K562 (cell line): ENCODE data around the gene FUT8. TPM values are rescaled to one million over a fixed set of nuclear protein-coding genes. Genes with fewer than 3 reads are reported as not detected.

Source experiments
- ATAC-seq: fragments of 200-7000 bp; cut with Tn5 transposase; 3 replicates; pipeline ENCODE4 v1.9.1; 2020; ENCODE audit warnings: moderate library complexity
- BruUV-seq: library from RNA; stranded (reverse); fragments of 400-500 nt; replicated peaks from 2 replicates; lab custom pipeline; 2021; lab: Mats Ljungman, UMichigan
- CTCF ChIA-PET: fragments of 300-600 bp; formaldehyde crosslinking; extraction: SDS; loops from one replicate; lab custom pipeline; 2021; ENCODE audit warnings: low intra/inter-chr PET ratio; lab: Yijun Ruan, JAX
- POLR2A ChIA-PET: fragments of 300-600, 350-650 bp; sonication (Branson Sonifier 250); formaldehyde crosslinking; extraction: SDS; loops from one replicate; lab custom pipeline; 2021; ENCODE audit warnings: antibody characterized with exemption, inconsistent platforms; lab: Yijun Ruan, JAX
- DNase-seq, 4 experiments: peaks; one replicate each; pipeline versions ENCODE4 v3.0.0 to v3.0.0-alpha.2; 2011 to 2018; ENCODE audit warnings: low spot score in 3 of 4, mixed read lengths in 3 of 4; ENCODE audit errors: extremely low read depth in 1 of 4
- FAIRE-seq: peaks from 2 replicates; lab custom pipeline; 2011; peaks lifted over from hg19 to GRCh38; lab: Jason Lieb, UNC
- H2AFZ ChIP-seq: 2 replicates; pipeline ENCODE4 v1.6.0; 2011; ENCODE audit warnings: low read depth, low read length, control low read depth, inconsistent platforms
- H3K27ac ChIP-seq: fragments of 200-600 bp; 3 replicates; pipeline ENCODE4 v1.8.0; 2011; ENCODE audit warnings: low read depth, mild to moderate bottlenecking, control low read depth, inconsistent platforms, low read length, moderate library complexity, mixed read lengths; ENCODE audit errors: extremely low read depth
- H3K27me3 ChIP-seq, 2 experiments: fragments of 300-600 bp in 1 of 2; 2 replicates in 1 of 2; 3 replicates in 1 of 2; pipeline versions ENCODE4 v1.6.0 to v1.8.0; 2011; ENCODE audit warnings: inconsistent platforms in 2 of 2, low read length in 2 of 2, mild to moderate bottlenecking in 1 of 2, mixed read lengths in 1 of 2, moderate library complexity in 1 of 2; ENCODE audit not compliant: control insufficient read depth in 2 of 2, insufficient read depth in 2 of 2
- H3K36me3 ChIP-seq: fragments of 300-600 bp; 3 replicates; pipeline ENCODE4 v1.8.0; 2011; ENCODE audit warnings: mild to moderate bottlenecking, low read length, inconsistent platforms; ENCODE audit not compliant: control insufficient read depth, insufficient read depth
- H3K4me1 ChIP-seq, 2 experiments: fragments of 200-600 bp in 1 of 2; replicated peaks in 1 of 2; 2 replicates in 1 of 2; 3 replicates in 1 of 2; pipeline versions ENCODE4 v1.5.1 to v1.8.0; 2011; ENCODE audit warnings: inconsistent platforms in 2 of 2, low read length in 2 of 2, mild to moderate bottlenecking in 1 of 2, mixed read lengths in 1 of 2, moderate library complexity in 1 of 2; ENCODE audit not compliant: control insufficient read depth in 2 of 2, insufficient read depth in 2 of 2
- H3K4me2 ChIP-seq: 2 replicates; pipeline ENCODE4 v1.6.1; 2011; ENCODE audit warnings: low read length, control low read depth, inconsistent platforms, mixed read lengths; ENCODE audit not compliant: insufficient read depth
- H3K4me3 ChIP-seq: fragments of 200-600 bp; sonication (generic), shearing (Covaris generic); 2 replicates; pipeline ENCODE4 v1.5.1; 2016; ENCODE audit warnings: control low read depth, inconsistent platforms
- H3K79me2 ChIP-seq: fragments of 200-600 bp; 3 replicates; pipeline ENCODE4 v1.8.0; 2011; ENCODE audit warnings: low read length, inconsistent platforms; ENCODE audit not compliant: control insufficient read depth, insufficient read depth
- H3K9ac ChIP-seq, 2 experiments: 2 replicates each; pipeline versions ENCODE4 v1.6.0 to v1.6.1; 2011; ENCODE audit warnings: low read depth in 2 of 2, low read length in 2 of 2, control low read depth in 1 of 2, inconsistent platforms in 1 of 2, mild to moderate bottlenecking in 1 of 2, mixed read lengths in 1 of 2; ENCODE audit not compliant: insufficient read depth in 1 of 2
- H3K9me1 ChIP-seq: one replicate; pipeline ENCODE4 v1.6.0; 2011; ENCODE audit warnings: inconsistent platforms, mild to moderate bottlenecking, low read length, moderate library complexity; ENCODE audit not compliant: control insufficient read depth, insufficient read depth
- H3K9me3 ChIP-seq: replicated peaks from 2 replicates; pipeline ENCODE4 v1.5.1; 2011; ENCODE audit warnings: low read depth, low read length, inconsistent platforms; ENCODE audit not compliant: control insufficient read depth, insufficient read depth
- H4K20me1 ChIP-seq: replicated peaks from 2 replicates; pipeline ENCODE4 v1.6.1; 2011; ENCODE audit warnings: low read length, inconsistent platforms, mixed read lengths; ENCODE audit not compliant: control insufficient read depth, insufficient read depth
- ATF3 ChIP-seq, 2 experiments: fragments of 450-650 bp in 1 of 2; sonication (generic) in 1 of 2; formaldehyde crosslinking in 1 of 2; IDR thresholded peaks in 1 of 2; conservative IDR thresholded peaks in 1 of 2; 2 replicates each; pipeline versions ENCODE4 v1.6.1 to v1.8.1; 2016 to 2023; ENCODE audit warnings: mild to moderate bottlenecking in 2 of 2, moderate library complexity in 2 of 2, inconsistent platforms in 1 of 2, missing genetic modification reagents in 1 of 2
- NBN ChIP-seq: fragments of 450-650 bp; IDR thresholded peaks from 2 replicates; pipeline ENCODE4 v1.6.1; 2016; ENCODE audit warnings: low read depth, mild to moderate bottlenecking
- SAP30 ChIP-seq: fragments of 200-600 bp; sonication (generic); IDR thresholded peaks from 2 replicates; pipeline ENCODE4 v1.6.1; 2012; ENCODE audit warnings: borderline replicate concordance, low read depth, mild to moderate bottlenecking, moderate library complexity, low read length, control low read depth, inconsistent platforms; ENCODE audit not compliant: insufficient read depth, poor library complexity, severe bottlenecking
- ZNF592 ChIP-seq: fragments of 450-650 bp; IDR thresholded peaks from 2 replicates; pipeline ENCODE4 v1.6.1; 2017; ENCODE audit warnings: antibody characterized with exemption, mild to moderate bottlenecking
- WGBS: fragments of 100-300 bp; shearing (Covaris generic); methylation state at CpG from one replicate; pipeline ENCODE4 v1.1.6; 2016; ENCODE audit warnings: low coverage, mixed read lengths; ENCODE audit not compliant: insufficient coverage; ENCODE audit errors: missing lambda C conversion rate; 5-methylcytosine and 5-hydroxymethylcytosine counted together
- in situ Hi-C: fragments of 300-500 bp; cut with MboI; formaldehyde crosslinking; loops from 4 replicates; pipeline ENCODE4 v1.15.0; 2018; ENCODE audit warnings: inconsistent platforms, mixed read lengths
- intact Hi-C: fragments of 100-400 bp; cut with micrococcal nuclease; formaldehyde crosslinking; loops from 2 replicates; pipeline ENCODE4 v1.14.2; 2022
- polyA plus RNA-seq, 8 experiments: library from polyadenylated mRNA; depleted of rRNA in 4 of 8; stranded (reverse) in 5 of 8; unstranded in 3 of 8; fragments of >200 nt; fragmentation: Nextera tagmentation in 2 of 8; fragmentation: Illumina TruSeq in 1 of 8; extraction: Ambion mirVana in 2 of 8; extraction: Trizol in 1 of 8; gene quantifications; 2 replicates each; pipeline versions ENCODE4 v1.2.1 to v1.2.3, GENCODE V29; 2011 to 2014; ENCODE audit warnings: inconsistent platforms in 1 of 8, missing spikeins in 1 of 8
- total RNA-seq, 7 experiments: library from RNA; depleted of rRNA in 6 of 7; stranded (reverse); fragments of >200 nt in 6 of 7; fragmentation: Illumina TruSeq in 2 of 7; extraction: Trizol in 2 of 7; gene quantifications; 2 replicates each; pipeline versions ENCODE4 v1.2.1 to v1.2.3, GENCODE V29; 2011 to 2021; ENCODE audit warnings: low replicate concordance in 1 of 7
- TF ChIP-seq, protein P1 (sequence below): fragments of 200-800 bp; sonication (Bioruptor generic); IDR thresholded peaks from 2 replicates; pipeline ENCODE4 v1.6.1; 2017; ENCODE audit warnings: missing genetic modification characterization, missing compliant biosample characterization

Gene FUT8
- total and polyA plus RNA-seq, 9 of the 15 experiments (the other 6 are each of a cell fraction or from before 2014, with no cell fraction given) = 4.1 to 15.2 (median 7.8) TPM

DNA sequence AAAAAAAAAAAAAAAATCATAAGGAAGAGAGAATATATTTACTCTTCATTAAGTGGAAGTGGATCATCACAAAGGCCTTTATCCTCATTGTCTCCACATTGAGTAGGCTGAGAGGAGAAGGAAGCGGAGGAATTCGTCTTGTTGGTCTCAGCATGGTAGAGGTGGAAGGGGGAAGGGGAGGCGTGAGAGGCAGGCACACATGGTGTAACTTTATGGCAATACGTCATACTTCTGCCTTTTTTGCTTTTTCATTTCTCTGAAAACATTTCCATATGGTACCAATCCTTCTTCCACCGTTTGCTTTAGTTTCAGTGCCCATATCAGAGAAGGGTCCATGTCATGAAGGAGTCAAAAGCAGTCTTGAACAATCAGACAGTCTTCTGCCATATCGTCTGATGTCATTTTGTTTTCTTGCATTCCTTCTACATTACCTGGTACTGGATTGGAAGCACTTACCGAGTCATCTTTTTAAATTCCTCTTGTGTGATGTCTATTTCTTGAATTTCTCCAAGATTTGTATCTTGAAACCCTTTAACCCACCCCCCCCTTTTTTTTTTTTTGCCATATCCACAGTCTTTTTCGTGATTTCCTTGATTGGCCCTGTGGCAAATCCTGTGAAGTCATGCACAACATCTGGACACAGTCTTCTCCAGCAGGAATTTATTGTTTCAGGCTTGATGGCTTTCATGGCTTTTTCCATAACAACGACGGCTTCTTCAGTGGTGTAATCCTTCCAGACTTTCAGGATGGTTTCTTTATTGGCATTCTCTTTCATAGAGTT lies 8.9 kb downstream of the FUT8 start:
- peaks cover 2 to 8% of the 10 kb centered on the region in 2 experiments; a peak in 3 of 5 replicates for H3K4me1 ChIP-seq
- peak; percentile 19; the same call in 1 of the 2 replicates for TF ChIP-seq ATF3 (IDR thresholded peaks at IDR 0.05)
- TF ChIP-seq ATF3 (CRISPR knock-in tag; conservative IDR thresholded peaks at IDR 0.05) = no peak
- TF ChIP-seq, protein P1, sequence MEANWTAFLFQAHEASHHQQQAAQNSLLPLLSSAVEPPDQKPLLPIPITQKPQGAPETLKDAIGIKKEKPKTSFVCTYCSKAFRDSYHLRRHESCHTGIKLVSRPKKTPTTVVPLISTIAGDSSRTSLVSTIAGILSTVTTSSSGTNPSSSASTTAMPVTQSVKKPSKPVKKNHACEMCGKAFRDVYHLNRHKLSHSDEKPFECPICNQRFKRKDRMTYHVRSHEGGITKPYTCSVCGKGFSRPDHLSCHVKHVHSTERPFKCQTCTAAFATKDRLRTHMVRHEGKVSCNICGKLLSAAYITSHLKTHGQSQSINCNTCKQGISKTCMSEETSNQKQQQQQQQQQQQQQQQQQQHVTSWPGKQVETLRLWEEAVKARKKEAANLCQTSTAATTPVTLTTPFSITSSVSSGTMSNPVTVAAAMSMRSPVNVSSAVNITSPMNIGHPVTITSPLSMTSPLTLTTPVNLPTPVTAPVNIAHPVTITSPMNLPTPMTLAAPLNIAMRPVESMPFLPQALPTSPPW (CRISPR knock-in tag) = peak; percentile 25; the same call in 1 of the 2 replicates
- no peak for TF ChIP-seq NBN
- TF ChIP-seq ZNF592 = 0 out of 2 replicates have a peak, but pooled peaks have one; percentile 25
- no peak for TF ChIP-seq SAP30

More for the DNA sequence above, 8.9 kb downstream of the FUT8 start:
- no peaks in the 10 kb centered on the region for H3K27me3 ChIP-seq
- intact Hi-C loops (no loop called here), in situ Hi-C loops (loop anchor here (25.0 kb wide), 3 partner anchors 416 to 641 kb away; no protein-coding TSS in a partner anchor)
- no peaks in the 10 kb centered on the region for H3K9me3 ChIP-seq
- no peak overlapping the region for H3K4me3 ChIP-seq
- ATAC-seq = peak; percentile 54
- H3K36me3 ChIP-seq = no peaks in the 10 kb centered on the region
- peaks cover 51% of the 10 kb centered on the region for H3K79me2 ChIP-seq
- DNase-seq = no peak
- H3K9ac ChIP-seq = peak overlapping the region in 1 of 2 experiments; percentile 22; a peak in 1 of 4 replicates
- BruUV-seq = no TSS peak
- WGBS = 26% methylated on average over 7 of the region's 10 CpGs
- H3K4me2 ChIP-seq = peak overlapping the region; percentile 58
- no peaks in the 10 kb centered on the region for H4K20me1 ChIP-seq
- peak overlapping the region; percentile 75 for H2AFZ ChIP-seq
- no peaks in the 10 kb centered on the region for H3K9me1 ChIP-seq
- H3K27ac ChIP-seq = peak overlapping the region; percentile 74
- POLR2A ChIA-PET = interaction anchor here (1.0 to 1.1 kb wide), 2 partner anchors 19 to 32 kb away, joined by 3 read pairs; no protein-coding TSS in a partner anchor
- CTCF ChIA-PET = no interaction called here
- peak; percentile 59 for FAIRE-seq
